ENCODE results near the gene CPLX1.
"Not testable (repeated sequence)": the region's sequence is repeated elsewhere in the genome, so short reads cannot be mapped to it uniquely, and the experiment has no call there.

CPLX1 gene

GRCh38 chr4:821181-821591 is 4.7 kb downstream of the CPLX1 start:
- DNase-seq (ENCODE audit: low read depth in 3 of 3, low spot score in 1 of 3) = no peak

GRCh38 chr4:820230-821172 is 5.4 kb downstream of the CPLX1 start:
- DNase-seq (ENCODE audit: low read depth in 3 of 3, low spot score in 1 of 3) = no peak

- DNase-seq (ENCODE audit: low read depth in 3 of 3, low spot score in 1 of 3) = no peak
Measured at GRCh38 chr4:819401-820229, 6.3 kb downstream of the CPLX1 start.

GRCh38 chr4:818106-818921 is 7.6 kb downstream of the CPLX1 start:
- DNase-seq (ENCODE audit: low read depth in 3 of 3, low spot score in 1 of 3) = no peak

GRCh38 chr4:815464-816146 is 10.3 kb downstream of the CPLX1 start:
- no peak for DNase-seq (ENCODE audit: low read depth in 3 of 3, low spot score in 1 of 3)

GRCh38 chr4:814312-814850 is 11.5 kb downstream of the CPLX1 start:
- no peak for DNase-seq (ENCODE audit: low read depth in 3 of 3, low spot score in 1 of 3)

GRCh38 chr4:813900-814299 is 12.0 kb downstream of the CPLX1 start:
- no peak for DNase-seq (ENCODE audit: low read depth in 3 of 3, low spot score in 1 of 3)

GRCh38 chr4:808860-809570 is 16.9 kb downstream of the CPLX1 start:
- no peak for DNase-seq (ENCODE audit: low read depth in 3 of 3, low spot score in 1 of 3)

GRCh38 chr4:807792-808191 is 18.1 kb downstream of the CPLX1 start:
- DNase-seq (ENCODE audit: low read depth in 3 of 3, low spot score in 1 of 3) = no peak

- not testable (repeated sequence) for DNase-seq (ENCODE audit: low read depth in 3 of 3, low spot score in 1 of 3)
Measured at GRCh38 chr4:806979-807378, 18.9 kb downstream of the CPLX1 start.

- no peak for DNase-seq (ENCODE audit: low read depth in 3 of 3, low spot score in 1 of 3)
Measured at GRCh38 chr4:804804-805203, 21.1 kb downstream of the CPLX1 start.

- DNase-seq (ENCODE audit: low read depth in 3 of 3, low spot score in 1 of 3) = no peak
Measured at GRCh38 chr4:803884-804283, 22.0 kb downstream of the CPLX1 start.

GRCh38 chr4:801436-802124 is 24.3 kb downstream of the CPLX1 start:
- no peak for DNase-seq (ENCODE audit: low read depth in 3 of 3, low spot score in 1 of 3)

- DNase-seq (ENCODE audit: low read depth in 3 of 3, low spot score in 1 of 3) = no peak
Measured at GRCh38 chr4:797066-797465, 28.9 kb downstream of the CPLX1 start.

GRCh38 chr4:796206-796605 is 29.7 kb downstream of the CPLX1 start:
- DNase-seq (ENCODE audit: low read depth in 3 of 3, low spot score in 1 of 3) = no peak

- no peak for DNase-seq (ENCODE audit: low read depth in 3 of 3, low spot score in 1 of 3)
Measured at GRCh38 chr4:795726-796119, 30.2 kb downstream of the CPLX1 start.

- no peak for DNase-seq (ENCODE audit: low read depth in 3 of 3, low spot score in 1 of 3)
Measured at GRCh38 chr4:794900-795725, 30.8 kb downstream of the CPLX1 start.

GRCh38 chr4:793941-794621 is 31.8 kb downstream of the CPLX1 start:
- DNase-seq (ENCODE audit: low read depth in 3 of 3, low spot score in 1 of 3) = no peak

All from stimulated activated CD4-positive, alpha-beta T cell treated with anti-CD3 and anti-CD28 coated beads, TNF-alpha, amount 100 ng/mL, for 1 hour (primary cell).